HL-60 (cell line): ENCODE data around the gene RBM39.
"Not testable (repeated sequence)": the region's sequence is repeated elsewhere in the genome, so short reads cannot be mapped to it uniquely, and the experiment has no call there.

Experiments used
- CTCF ChIP-seq: IDR thresholded peaks from one replicate; pipeline ENCODE4 v1.5.1; 2011; ENCODE audit warnings: low read length, control low read depth, inconsistent platforms; ENCODE audit not compliant: insufficient read depth
- GABPA ChIP-seq: IDR thresholded peaks from 2 replicates; pipeline ENCODE4 v1.6.1; 2012; ENCODE audit warnings: low read depth

- not testable (repeated sequence) for TF ChIP-seq CTCF, GABPA
These were observed 36.2 kb downstream of the RBM39 start for GRCh38 chr20:35705894-35706293.
